ENCODE results near the gene OGG1.

OGG1 gene

GRCh38 chr3:9783954-9784353 lies 34.2 kb downstream of the OGG1 start:
- no peaks in the 10 kb centered on the region for H3K4me1 ChIP-seq (ENCODE audit: control insufficient read depth, insufficient read depth, low read length)
- POLR2A ChIA-PET = interaction anchor here (0.9 kb wide), 1 partner anchor 9 kb away, joined by 3 read pairs; the partner anchor contains the start of genes ARPC4 and TADA3
- TF ChIP-seq SETDB1 (IDR thresholded peaks at IDR 0.05; ENCODE audit: insufficient read length, low read length) (no peak), ZNF610 (tag by site-specific recombination; IDR thresholded peaks at IDR 0.05; ENCODE audit: borderline replicate concordance) (no peak), KLF9 (tag by site-specific recombination; IDR thresholded peaks at IDR 0.05; ENCODE audit: low read depth) (no peak), PRDM4 (tag by site-specific recombination; IDR thresholded peaks at IDR 0.05) (no peak), ZNF558 (tag by site-specific recombination; IDR thresholded peaks at IDR 0.05) (no peak), ZNF621 (tag by site-specific recombination; IDR thresholded peaks at IDR 0.05) (no peak), ZSCAN23 (tag by site-specific recombination; IDR thresholded peaks at IDR 0.05) (no peak), ZNF184 (tag by site-specific recombination; IDR thresholded peaks at IDR 0.05) (no peak), ZNF670 (tag by site-specific recombination; IDR thresholded peaks at IDR 0.05; ENCODE audit: low read depth) (no peak), ZNF354C (tag by site-specific recombination; IDR thresholded peaks at IDR 0.05; ENCODE audit: borderline replicate concordance, low read depth) (no peak), ZNF23 (tag by site-specific recombination; IDR thresholded peaks at IDR 0.05; ENCODE audit: borderline replicate concordance) (no peak), KLF10 (tag by site-specific recombination; IDR thresholded peaks at IDR 0.05) (no peak), ZNF677 (tag by site-specific recombination; IDR thresholded peaks at IDR 0.05) (no peak), SCRT1 (tag by site-specific recombination; IDR thresholded peaks at IDR 0.05; ENCODE audit: borderline replicate concordance) (no peak), ZNF704 (tag by site-specific recombination; IDR thresholded peaks at IDR 0.05) (no peak)
- H3K9me3 ChIP-seq (ENCODE audit: control insufficient read depth, insufficient read depth, low read depth, low read length) = no peaks in the 10 kb centered on the region
- peaks cover 13 to 81% of the 10 kb centered on the region in 2 experiments; a peak in 2 of 3 replicates for H3K36me3 ChIP-seq (ENCODE audit: control insufficient read depth in 2 of 2, insufficient read depth in 1 of 2, low read length in 2 of 2)
- CTCF ChIA-PET = interaction anchor here (0.6 to 0.7 kb wide), 2 partner anchors 29 to 247 kb away, joined by 5 to 6 read pairs; no protein-coding TSS in a partner anchor
- H3K27ac ChIP-seq (ENCODE audit: extremely low read depth, low read depth, low read length) = no peak overlapping the region
- no peak overlapping the region for H3K4me3 ChIP-seq (ENCODE audit: low read depth, low read length)

GRCh38 chr3:9784965-9785364 lies 35.2 kb downstream of the OGG1 start:
- TF ChIP-seq ZNF292 (tag by site-specific recombination; IDR thresholded peaks at IDR 0.05; ENCODE audit: borderline replicate concordance, low read depth) (no peak), SP3 (tag by site-specific recombination; IDR thresholded peaks at IDR 0.05) (no peak), ZNF555 (tag by site-specific recombination; conservative IDR thresholded peaks at IDR 0.05) (no peak), CTCF (tag by site-specific recombination; IDR thresholded peaks at IDR 0.05) (no peak), ZNF133 (tag by site-specific recombination; IDR thresholded peaks at IDR 0.05) (no peak), MZF1 (tag by site-specific recombination; IDR thresholded peaks at IDR 0.05; ENCODE audit: borderline replicate concordance) (no peak), ZBTB21 (tag by site-specific recombination; IDR thresholded peaks at IDR 0.05) (no peak), OSR2 (tag by site-specific recombination; IDR thresholded peaks at IDR 0.05) (no peak)
- POLR2A ChIA-PET = interaction anchor here (1.0 kb wide), 1 partner anchor 15 kb away, joined by 4 read pairs; the partner anchor contains the start of gene CAMK1
- no peaks in the 10 kb centered on the region for H3K4me1 ChIP-seq (ENCODE audit: control insufficient read depth, insufficient read depth, low read length)
- CTCF ChIA-PET = interaction anchor here (1.5 to 1.9 kb wide), 2 partner anchors 11 to 35 kb away, joined by 3 to 7 read pairs; partner anchors contain the start of gene OGG1
- no peaks in the 10 kb centered on the region for H3K9me3 ChIP-seq (ENCODE audit: control insufficient read depth, insufficient read depth, low read depth, low read length)
- H3K27ac ChIP-seq (ENCODE audit: extremely low read depth, low read depth, low read length) = no peak overlapping the region
- H3K36me3 ChIP-seq (ENCODE audit: control insufficient read depth in 2 of 2, insufficient read depth in 1 of 2, low read length in 2 of 2) = peaks cover 13 to 84% of the 10 kb centered on the region in 2 experiments; a peak in 2 of 3 replicates
- no peak overlapping the region for H3K4me3 ChIP-seq (ENCODE audit: low read depth, low read length)

All from HEK293 (cell line).